GM12865 (cell line): ENCODE measurements around the gene IL1RAP.
A peak's percentile ranks its signal among the peaks of the same experiment; 100 is the strongest.
"Not testable (repeated sequence)": the region's sequence is repeated elsewhere in the genome, so short reads cannot be mapped to it uniquely, and the experiment has no call there.

Source experiments
- DNase-seq: peaks from one replicate; pipeline ENCODE4 v3.0.0; 2010; ENCODE audit warnings: low read depth
- H3K4me3 ChIP-seq: 2 replicates; pipeline ENCODE4 v1.5.1; 2011; ENCODE audit warnings: mild to moderate bottlenecking, low read depth, low read length, control low read depth
- TF ChIP-seq, protein P1 (sequence below): IDR thresholded peaks from 2 replicates; pipeline ENCODE4 v1.5.1; 2011; ENCODE audit warnings: low read length, control low read depth, low read depth, inconsistent platforms; ENCODE audit not compliant: insufficient read depth; ENCODE audit errors: missing control alignments

The IL1RAP gene

DNA sequence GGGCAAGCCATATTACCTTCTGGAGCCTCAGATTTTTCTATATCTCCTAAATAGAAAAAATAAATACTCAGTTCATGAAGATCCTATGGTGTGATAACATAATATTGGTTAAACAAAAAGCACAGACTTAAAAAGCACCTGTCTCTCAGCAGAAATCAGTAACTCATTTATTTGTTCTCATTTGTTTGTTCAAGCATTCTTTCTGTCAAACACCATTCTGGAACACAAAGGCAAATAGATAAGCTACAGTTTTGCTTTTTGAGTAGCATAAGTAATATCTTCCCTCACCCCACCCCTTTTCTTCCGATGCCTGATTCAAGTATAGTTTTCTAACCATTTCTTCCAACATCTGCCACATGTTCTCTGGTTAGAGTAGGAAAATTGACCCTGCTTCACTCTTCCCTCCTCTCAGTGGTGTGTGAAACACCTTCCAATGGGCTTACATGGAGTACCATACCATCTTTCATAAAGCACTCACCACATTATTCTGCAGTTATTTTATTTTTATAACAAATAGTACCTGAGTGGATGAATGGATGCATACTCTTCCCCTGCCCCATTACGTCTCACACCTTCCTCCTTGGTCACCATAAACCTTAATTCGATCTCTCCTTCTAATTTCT, 8.4 kb upstream of the IL1RAP start:
- no peak overlapping the region for H3K4me3 ChIP-seq
- TF ChIP-seq, protein P1, sequence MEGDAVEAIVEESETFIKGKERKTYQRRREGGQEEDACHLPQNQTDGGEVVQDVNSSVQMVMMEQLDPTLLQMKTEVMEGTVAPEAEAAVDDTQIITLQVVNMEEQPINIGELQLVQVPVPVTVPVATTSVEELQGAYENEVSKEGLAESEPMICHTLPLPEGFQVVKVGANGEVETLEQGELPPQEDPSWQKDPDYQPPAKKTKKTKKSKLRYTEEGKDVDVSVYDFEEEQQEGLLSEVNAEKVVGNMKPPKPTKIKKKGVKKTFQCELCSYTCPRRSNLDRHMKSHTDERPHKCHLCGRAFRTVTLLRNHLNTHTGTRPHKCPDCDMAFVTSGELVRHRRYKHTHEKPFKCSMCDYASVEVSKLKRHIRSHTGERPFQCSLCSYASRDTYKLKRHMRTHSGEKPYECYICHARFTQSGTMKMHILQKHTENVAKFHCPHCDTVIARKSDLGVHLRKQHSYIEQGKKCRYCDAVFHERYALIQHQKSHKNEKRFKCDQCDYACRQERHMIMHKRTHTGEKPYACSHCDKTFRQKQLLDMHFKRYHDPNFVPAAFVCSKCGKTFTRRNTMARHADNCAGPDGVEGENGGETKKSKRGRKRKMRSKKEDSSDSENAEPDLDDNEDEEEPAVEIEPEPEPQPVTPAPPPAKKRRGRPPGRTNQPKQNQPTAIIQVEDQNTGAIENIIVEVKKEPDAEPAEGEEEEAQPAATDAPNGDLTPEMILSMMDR: no peak
- DNase-seq: no peak

DNA sequence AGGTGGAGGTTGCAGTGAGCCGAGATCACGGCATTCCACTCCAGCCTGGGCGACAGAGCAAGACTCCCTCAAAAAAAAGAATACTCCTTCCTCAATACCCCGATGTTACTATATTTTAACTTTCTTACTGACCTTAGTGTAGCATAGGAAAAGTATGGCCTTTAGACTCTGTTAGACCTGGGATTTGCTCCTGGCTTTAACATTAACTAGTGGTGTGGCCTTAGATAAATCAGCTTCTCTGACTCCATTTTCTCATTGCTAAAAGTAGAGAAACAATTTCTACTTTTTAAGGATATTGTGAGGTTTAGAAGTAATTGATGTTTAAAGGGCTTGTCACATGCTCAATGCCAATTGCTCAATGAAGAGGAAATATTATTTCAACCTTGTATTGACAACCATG, 7.6 kb upstream of the IL1RAP start:
- TF ChIP-seq, protein P1: no peak
- DNase-seq: no peak

DNA sequence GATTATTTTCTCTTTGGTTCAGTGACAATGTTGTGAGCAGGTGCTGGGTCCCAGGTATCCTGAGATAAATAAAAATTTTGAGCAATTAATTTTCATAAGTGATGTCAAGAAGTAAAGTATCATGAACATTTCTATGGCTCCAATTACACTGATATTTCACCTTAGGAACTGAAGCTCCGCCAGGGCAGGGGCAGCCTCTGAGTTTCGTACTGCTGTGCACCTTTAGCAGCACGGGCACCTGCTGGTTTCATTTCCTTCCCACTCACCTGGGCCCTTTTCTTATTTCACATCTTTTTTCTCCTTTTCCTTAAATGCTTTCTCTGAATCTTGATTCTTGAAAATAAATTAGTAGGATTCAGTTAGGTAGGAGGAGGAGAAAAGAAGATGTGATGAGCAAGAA, 1.2 kb upstream of the IL1RAP start:
- no peak overlapping the region for H3K4me3 ChIP-seq
- no peak for DNase-seq
- TF ChIP-seq, protein P1: no peak

More for the DNA sequence above, 7.6 kb upstream of the IL1RAP start:
- H3K4me3 ChIP-seq: no peak overlapping the region

DNA sequence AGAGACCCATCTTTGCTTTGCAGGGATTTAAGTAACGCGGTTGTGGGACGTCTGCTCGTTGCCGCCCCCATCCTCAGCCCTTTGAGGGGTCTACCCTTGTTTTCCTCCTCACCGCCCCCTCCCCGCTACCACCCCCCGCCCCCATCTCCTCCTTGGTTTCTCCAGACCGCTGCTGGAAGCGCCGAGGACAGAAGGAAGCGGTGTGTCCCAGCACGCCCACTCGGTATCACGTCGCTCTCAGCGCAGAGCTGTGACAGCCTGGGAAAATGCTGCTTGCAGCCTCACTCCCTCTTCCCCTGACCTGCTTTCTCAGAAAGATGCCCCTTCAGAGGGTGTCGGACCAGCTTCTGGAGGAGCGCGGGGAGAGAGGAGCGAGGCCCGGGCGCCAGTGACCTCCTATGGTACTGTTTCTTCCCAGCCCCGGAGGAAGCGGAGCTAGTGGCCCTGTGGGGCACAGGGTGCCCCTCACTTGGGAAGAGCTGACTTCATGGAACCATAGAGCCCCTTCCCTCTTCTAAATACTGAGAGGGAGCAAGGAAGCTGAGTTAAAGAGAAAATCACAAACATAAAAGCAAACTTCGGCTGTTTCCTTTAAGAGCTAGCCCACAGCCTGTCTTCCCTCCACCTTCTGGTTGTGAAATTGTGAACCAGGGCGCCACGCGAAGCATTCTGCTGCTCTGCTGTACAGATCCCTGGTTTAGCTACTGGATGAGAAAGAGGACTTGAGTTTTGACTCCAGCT, 698 bp downstream of the IL1RAP start:
- DNase-seq: peak; percentile 27
- peak overlapping the region; percentile 97 for H3K4me3 ChIP-seq
- TF ChIP-seq, protein P1: no peak

DNA sequence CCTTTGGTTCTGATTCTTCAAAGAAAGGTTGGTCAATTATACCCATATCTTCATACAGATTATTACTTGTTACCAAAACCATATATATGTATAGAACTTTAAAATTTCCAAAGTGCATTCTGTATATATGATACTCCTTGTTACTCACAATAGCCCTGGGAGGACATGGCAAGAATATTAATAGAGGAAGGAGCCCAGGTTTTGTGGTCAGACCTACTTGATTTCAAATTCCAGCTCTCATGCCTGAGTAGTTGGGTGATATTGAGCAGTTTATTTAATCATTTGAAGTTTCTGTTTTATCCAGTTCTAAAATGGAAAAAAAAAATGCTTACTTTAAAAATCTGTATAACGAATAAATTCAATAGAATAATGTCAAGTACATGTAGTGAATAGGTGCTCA, 2.5 kb downstream of the IL1RAP start:
- TF ChIP-seq, protein P1: no peak
- no peak for DNase-seq
- H3K4me3 ChIP-seq: no peak overlapping the region

DNA sequence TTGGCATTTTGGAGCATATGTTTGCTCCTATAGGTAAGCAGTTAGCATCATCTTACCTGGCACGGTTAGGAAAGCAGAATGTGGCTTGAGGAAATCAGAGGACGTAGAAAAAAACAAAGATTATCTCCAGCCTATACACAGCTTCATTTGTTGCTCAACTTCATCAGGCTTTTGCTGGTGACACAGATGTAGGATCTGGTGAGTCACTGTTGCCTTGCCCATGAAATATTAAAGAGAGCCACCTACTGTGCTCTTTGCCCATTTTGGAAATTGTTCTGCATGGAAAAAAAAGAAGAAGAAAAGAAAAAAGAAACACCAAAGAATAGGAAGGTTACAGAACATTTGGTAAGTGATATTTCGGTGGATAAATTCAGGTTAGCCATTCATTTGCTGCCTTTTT, 3.8 kb downstream of the IL1RAP start:
- H3K4me3 ChIP-seq: no peak overlapping the region
- TF ChIP-seq, protein P1: no peak
- no peak for DNase-seq

DNA sequence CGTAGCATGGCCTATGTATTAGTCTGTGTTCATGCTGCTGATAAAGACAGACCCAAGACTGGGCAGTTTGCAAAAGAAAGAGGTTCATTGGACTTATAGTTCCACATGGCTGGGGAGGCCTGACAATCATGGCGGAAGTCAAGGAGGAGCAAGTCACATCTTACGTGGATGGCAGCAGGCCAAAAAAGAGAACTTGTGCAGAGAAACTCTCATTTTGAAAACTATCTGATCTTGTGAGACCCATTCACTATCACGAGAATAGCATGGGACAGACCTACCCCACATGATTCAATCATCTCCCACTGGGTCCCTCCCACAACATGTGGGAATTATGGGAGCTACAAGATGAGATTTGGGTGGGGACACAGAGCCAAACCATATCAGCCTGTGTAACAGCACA, 4.6 kb downstream of the IL1RAP start:
- H3K4me3 ChIP-seq, DNase-seq: not testable (repeated sequence)
